NCI-H748 (cell line): Measurements from ENCODE around the gene ETF1.

Experiments used
- DNase-seq: peaks from one replicate; lab custom pipeline; 2025; ENCODE audit not compliant: unreplicated experiment; lab: John Stamatoyannopoulos, UW

ETF1 gene

GRCh38 chr5:138542956-138543729 lies at the start of gene ETF1:
TSS of gene ETF1 (minus strand) at chr5:138543236. CDS start at chr5:138542918, 318 bp downstream.
- DNase-seq = peak; percentile 99

- DNase-seq = no peak
These were observed 45.2 kb upstream of the ETF1 start for GRCh38 chr5:138588013-138588788.

GRCh38 chr5:138585157-138585556 lies 42.1 kb upstream of the ETF1 start:
- no peak for DNase-seq

GRCh38 chr5:138583984-138584637 lies 41.1 kb upstream of the ETF1 start:
- DNase-seq = no peak

GRCh38 chr5:138582959-138583358 lies 39.9 kb upstream of the ETF1 start:
- DNase-seq = no peak

GRCh38 chr5:138580777-138581176 lies 37.7 kb upstream of the ETF1 start:
- no peak for DNase-seq

- DNase-seq = no peak
These were observed 37.0 kb upstream of the ETF1 start for GRCh38 chr5:138580001-138580400.

- DNase-seq = no peak
These were observed 36.5 kb upstream of the ETF1 start for GRCh38 chr5:138579517-138579863.

- no peak for DNase-seq
These were observed 34.4 kb upstream of the ETF1 start for GRCh38 chr5:138577452-138577851.

GRCh38 chr5:138575194-138576015 lies 32.4 kb upstream of the ETF1 start, which contains the start of gene HSPA9:
TSS of gene HSPA9 (minus strand) at chr5:138575401. CDS start at chr5:138575318, 83 bp downstream.
- peak; percentile 99 for DNase-seq

GRCh38 chr5:138574744-138575193 lies 31.7 kb upstream of the ETF1 start:
- DNase-seq = no peak

GRCh38 chr5:138573949-138574670 lies 31.1 kb upstream of the ETF1 start:
- no peak for DNase-seq

GRCh38 chr5:138573223-138573622 lies 30.2 kb upstream of the ETF1 start:
- no peak for DNase-seq

GRCh38 chr5:138570871-138571270 lies 27.8 kb upstream of the ETF1 start:
- no peak for DNase-seq

- no peak for DNase-seq
These were observed 26.7 kb upstream of the ETF1 start for GRCh38 chr5:138569782-138570181.

- no peak for DNase-seq
These were observed 25.2 kb upstream of the ETF1 start for GRCh38 chr5:138568061-138568824.

- DNase-seq = no peak
These were observed 23.8 kb upstream of the ETF1 start for GRCh38 chr5:138566792-138567191.

GRCh38 chr5:138565100-138565821 lies 22.2 kb upstream of the ETF1 start:
- DNase-seq = no peak

GRCh38 chr5:138564242-138564641 lies 21.2 kb upstream of the ETF1 start:
- DNase-seq = no peak
